Activated CD4-positive, alpha-beta memory T cell treated with anti-CD3 and anti-CD28 coated beads, Interleukin-2, amount 10 ng/mL, durations not matched to agents 7 days and 5 days (primary cell): ENCODE measurements around the gene CCDC134. TPM values are rescaled to one million over a fixed set of nuclear protein-coding genes. Genes with fewer than 3 reads are reported as not detected.
A peak's percentile ranks its signal among the peaks of the same experiment; 100 is the strongest.

Source experiments
- CTCF ChIA-PET: fragments of 350-600 bp; sonication (Branson Sonifier 250); formaldehyde crosslinking; loops from one replicate; lab custom pipeline; 2021; ENCODE audit warnings: antibody characterized with exemption, inconsistent platforms; lab: Charles Lee
- POLR2A ChIA-PET: fragments of 350-600 bp; sonication (Branson Sonifier 250); formaldehyde crosslinking; loops from one replicate; lab custom pipeline; 2021; ENCODE audit warnings: antibody characterized with exemption; lab: Charles Lee
- DNase-seq: peaks from one replicate; pipeline ENCODE4 v3.0.0-alpha.2; 2020
- H3K27ac Mint-ChIP-seq: one replicate; pipeline ENCODE4 v1.8.0; 2021; ENCODE audit warnings: mild to moderate bottlenecking, mixed read lengths
- H3K27me3 Mint-ChIP-seq: one replicate; pipeline ENCODE4 v1.8.0; 2021; ENCODE audit warnings: mixed read lengths
- H3K36me3 Mint-ChIP-seq: one replicate; pipeline ENCODE4 v1.8.0; 2021; ENCODE audit warnings: low read depth, mixed read lengths
- H3K4me1 Mint-ChIP-seq: one replicate; pipeline ENCODE4 v1.8.0; 2021; ENCODE audit warnings: mixed read lengths
- H3K4me3 Mint-ChIP-seq: one replicate; pipeline ENCODE4 v1.8.0; 2021; ENCODE audit warnings: mild to moderate bottlenecking, mixed read lengths
- H3K9me3 Mint-ChIP-seq: one replicate; pipeline ENCODE4 v1.8.0; 2021; ENCODE audit warnings: mixed read lengths
- total RNA-seq, 2 experiments: library from RNA; stranded (reverse); gene quantifications; one replicate each; pipeline ENCODE4 v1.2.3, GENCODE V29; 2021

CCDC134 gene
- total RNA-seq, result 10 to 100 TPM; 17.9 to 20.3 TPM

DNA sequence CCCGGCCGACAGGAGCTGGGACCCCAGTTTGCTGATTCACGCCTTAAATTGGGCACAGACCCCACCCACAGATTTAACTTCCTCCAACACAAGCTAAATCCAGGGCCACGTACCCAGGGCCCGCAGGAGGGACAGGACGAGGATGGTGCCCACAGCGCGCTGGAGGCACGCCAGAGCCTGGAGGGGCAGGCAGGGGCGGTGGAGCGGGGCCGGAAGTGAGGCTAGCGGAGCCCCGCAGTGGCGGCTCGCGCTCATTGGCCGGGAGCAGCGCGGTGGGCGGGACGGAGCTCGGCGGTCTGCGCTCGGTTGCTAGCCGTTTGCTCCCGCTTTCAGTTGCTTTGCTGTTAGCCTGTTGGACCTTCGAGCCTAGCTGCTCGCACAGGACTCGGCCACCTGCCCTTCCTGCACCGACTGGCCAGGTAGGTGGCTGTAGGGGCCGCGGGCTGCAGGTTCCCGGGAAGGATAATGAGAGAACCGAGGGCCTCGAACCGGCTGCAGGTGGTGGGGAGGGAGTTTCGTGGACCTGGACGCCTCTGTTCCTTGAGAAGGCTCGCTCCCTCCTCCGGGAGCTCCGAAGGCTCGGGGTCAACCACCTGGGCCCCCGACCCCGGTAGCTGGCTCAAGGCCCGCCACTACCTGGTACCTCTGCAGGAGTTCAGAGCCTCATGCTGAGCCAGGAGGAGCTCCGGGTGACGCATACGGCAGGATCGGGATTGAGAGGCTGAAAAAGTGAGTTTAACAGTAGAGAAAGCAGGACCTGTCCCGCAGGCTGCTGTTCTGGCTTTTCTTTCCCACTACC is at the start of gene CCDC134:
TSS of gene CCDC134 (plus strand) at position 332 of the 799 bp plus-strand sequence. CDS start 8,212 bp downstream, outside the sequence.
- Mint-ChIP-seq H3K4me3 (peak within 1 kb of the TSS; percentile 91), H3K27me3 (no peaks in the 10 kb centered on the region), H3K27ac (peak within 1 kb of the TSS; percentile 90), H3K9me3 (no peaks in the 10 kb centered on the region), H3K36me3 (peaks cover 35% of the 10 kb centered on the region), H3K4me1 (peaks cover 44% of the 10 kb centered on the region)
- POLR2A ChIA-PET, result interaction anchor here (0.6 to 8.4 kb wide), 43 partner anchors 8 to 814 kb away, joined by 3 to 366 read pairs (median 7); partner anchors contain the start of genes CENPM, DESI1, MEI1 and NDUFA6
- DNase-seq, result peak; percentile 93
- CTCF ChIA-PET, result interaction anchor here (0.9 to 5.0 kb wide), 16 partner anchors 9 to 146 kb away, joined by 3 to 53 read pairs (median 5); partner anchors contain the start of genes CENPM, MEI1 and SREBF2

DNA sequence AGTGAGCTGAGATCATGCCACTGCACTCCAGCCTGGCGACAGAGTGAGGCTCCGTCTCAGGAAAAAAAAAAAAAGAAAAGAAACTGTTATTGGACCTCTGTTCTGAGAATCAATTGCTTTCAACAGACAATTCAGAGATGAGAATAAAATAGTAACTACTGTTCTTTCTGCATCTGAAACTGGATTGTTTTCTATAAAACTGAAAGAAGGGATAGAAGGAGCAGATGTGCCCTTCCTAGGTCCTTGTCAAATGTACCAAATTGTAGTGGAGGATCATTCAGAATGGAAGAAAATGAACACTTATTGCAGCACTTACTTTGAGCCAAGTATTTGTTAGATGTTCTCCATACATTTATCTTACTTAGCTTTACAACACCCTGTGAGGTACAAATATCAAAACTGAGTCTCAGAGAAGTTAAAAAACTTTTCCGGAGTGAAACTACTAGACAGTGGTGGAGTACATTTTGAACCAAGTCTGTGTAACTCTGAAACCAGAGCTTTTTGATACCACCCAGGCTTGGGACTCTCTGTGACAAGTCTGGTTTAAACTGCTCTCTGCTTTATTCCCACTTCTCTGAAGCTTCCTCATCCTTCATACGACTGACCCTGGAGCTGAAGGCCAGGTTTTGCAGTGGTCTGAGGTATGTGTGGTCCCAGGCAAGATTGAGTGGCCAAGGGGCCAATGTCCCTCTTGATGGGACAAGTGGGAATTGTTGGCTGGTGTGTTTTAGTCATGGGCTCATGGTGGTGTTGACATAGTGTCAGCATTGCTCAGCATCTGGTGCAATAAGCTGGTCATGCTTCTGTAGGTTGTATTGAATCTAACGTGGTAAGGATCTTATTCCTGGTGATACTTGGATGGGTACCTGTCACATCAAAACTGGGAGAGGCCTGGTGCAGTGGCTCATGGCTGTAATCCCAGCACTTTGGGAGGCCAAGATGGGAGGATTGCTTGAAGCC is 48.2 kb upstream of the CCDC134 start:
- Mint-ChIP-seq H3K9me3 (no peaks in the 10 kb centered on the region), H3K4me1 (peaks cover 17% of the 10 kb centered on the region), H3K27ac (peak overlapping the region; percentile 78), H3K36me3 (no peaks in the 10 kb centered on the region), H3K4me3 (peak overlapping the region; percentile 33), H3K27me3 (peaks cover 7% of the 10 kb centered on the region)
- POLR2A ChIA-PET, result interaction anchor here (0.6 to 1.6 kb wide), 7 partner anchors 16 to 64 kb away, joined by 3 to 8 read pairs (median 5); partner anchors contain the start of genes CCDC134, MEI1 and SNU13
- CTCF ChIA-PET, result interaction anchor here (0.6 to 2.2 kb wide), 3 partner anchors 48 to 571 kb away, joined by 3 to 7 read pairs (median 4); partner anchors contain the start of gene CCDC134
- no peak for DNase-seq

DNA sequence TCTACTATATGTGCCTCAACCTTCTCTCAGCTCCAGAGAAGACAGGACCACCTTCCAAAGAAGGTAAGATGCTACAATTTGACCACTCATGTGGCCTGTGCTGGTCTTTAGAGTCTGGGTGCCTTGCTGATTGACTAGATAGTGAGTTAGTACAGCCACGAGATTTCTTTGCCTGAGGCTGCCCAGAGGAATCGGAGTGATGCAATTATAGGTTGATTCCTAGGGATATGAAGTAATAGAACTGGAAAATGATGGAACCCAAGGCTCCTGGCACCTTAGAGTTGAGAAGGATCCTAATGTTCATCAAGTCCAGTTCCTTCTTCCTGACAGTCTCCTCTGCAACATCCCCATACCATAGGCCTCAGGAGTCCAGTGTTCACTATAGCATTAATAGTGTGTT is 46.5 kb upstream of the CCDC134 start:
- Mint-ChIP-seq H3K27ac (no peak overlapping the region), H3K9me3 (no peaks in the 10 kb centered on the region), H3K4me3 (no peak overlapping the region), H3K27me3 (peaks cover 7% of the 10 kb centered on the region), H3K36me3 (no peaks in the 10 kb centered on the region), H3K4me1 (peaks cover 17% of the 10 kb centered on the region)
- no peak for DNase-seq
- CTCF ChIA-PET, result interaction anchor here (1.4 kb wide), 1 partner anchor 47 kb away, joined by 4 read pairs; the partner anchor contains the start of gene CCDC134
- POLR2A ChIA-PET, result interaction anchor here (1.1 kb wide), 2 partner anchors 13 to 27 kb away, joined by 3 read pairs; no protein-coding TSS in a partner anchor

DNA sequence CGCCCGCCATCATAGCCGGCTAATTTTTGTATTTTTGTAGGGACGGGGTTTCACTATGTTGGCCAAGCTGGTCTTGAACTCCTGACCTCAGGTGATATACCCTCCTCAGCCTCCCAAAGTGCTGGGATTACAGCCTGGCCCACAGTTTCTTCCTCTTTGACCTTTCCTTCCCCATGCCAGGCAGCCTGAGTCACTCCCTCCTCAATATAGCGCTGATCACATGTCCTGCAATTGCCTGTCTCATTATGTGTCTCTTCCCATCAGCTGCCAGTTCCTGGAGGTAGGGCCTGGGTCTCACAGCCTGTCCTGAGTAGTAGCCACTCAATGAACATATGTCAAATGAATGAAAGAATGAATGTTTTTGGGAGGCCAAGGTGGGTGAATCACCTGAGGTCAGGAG is 43.0 kb upstream of the CCDC134 start:
- Mint-ChIP-seq H3K27ac (no peak overlapping the region), H3K27me3 (no peaks in the 10 kb centered on the region), H3K9me3 (no peaks in the 10 kb centered on the region), H3K4me1 (peaks cover 6% of the 10 kb centered on the region), H3K4me3 (no peak overlapping the region), H3K36me3 (no peaks in the 10 kb centered on the region)
- CTCF ChIA-PET, result no interaction called here
- POLR2A ChIA-PET, result interaction anchor here (1.3 kb wide), 1 partner anchor 23 kb away, joined by 3 read pairs; no protein-coding TSS in a partner anchor
- no peak for DNase-seq

DNA sequence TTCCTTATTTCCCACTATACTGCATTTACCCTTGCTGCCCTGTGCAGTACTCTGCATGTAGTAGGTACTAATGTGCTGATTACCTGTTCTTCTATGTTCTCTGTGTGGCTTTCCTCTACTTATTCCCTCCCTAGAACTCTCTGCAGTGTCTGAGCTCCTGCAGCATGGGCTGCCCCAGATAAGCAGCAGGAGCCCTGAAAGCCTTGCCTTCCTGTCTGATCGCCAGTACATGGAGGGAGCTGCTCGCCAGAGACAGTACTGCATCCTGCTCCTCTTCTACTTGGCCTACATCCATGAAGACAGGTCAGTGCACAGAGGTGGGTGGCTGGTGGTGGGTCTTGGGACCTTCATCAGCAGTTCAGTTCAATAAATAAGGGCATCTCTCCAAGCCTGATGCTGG is 42.2 kb upstream of the CCDC134 start:
- Mint-ChIP-seq H3K4me3 (no peak overlapping the region), H3K36me3 (no peaks in the 10 kb centered on the region), H3K9me3 (no peaks in the 10 kb centered on the region), H3K4me1 (peaks cover 3% of the 10 kb centered on the region), H3K27me3 (no peaks in the 10 kb centered on the region), H3K27ac (no peak overlapping the region)
- DNase-seq, result no peak
- ChIA-PET POLR2A (interaction anchor here (1.3 kb wide), 1 partner anchor 22 kb away, joined by 3 read pairs; no protein-coding TSS in a partner anchor), CTCF (no interaction called here)

DNA sequence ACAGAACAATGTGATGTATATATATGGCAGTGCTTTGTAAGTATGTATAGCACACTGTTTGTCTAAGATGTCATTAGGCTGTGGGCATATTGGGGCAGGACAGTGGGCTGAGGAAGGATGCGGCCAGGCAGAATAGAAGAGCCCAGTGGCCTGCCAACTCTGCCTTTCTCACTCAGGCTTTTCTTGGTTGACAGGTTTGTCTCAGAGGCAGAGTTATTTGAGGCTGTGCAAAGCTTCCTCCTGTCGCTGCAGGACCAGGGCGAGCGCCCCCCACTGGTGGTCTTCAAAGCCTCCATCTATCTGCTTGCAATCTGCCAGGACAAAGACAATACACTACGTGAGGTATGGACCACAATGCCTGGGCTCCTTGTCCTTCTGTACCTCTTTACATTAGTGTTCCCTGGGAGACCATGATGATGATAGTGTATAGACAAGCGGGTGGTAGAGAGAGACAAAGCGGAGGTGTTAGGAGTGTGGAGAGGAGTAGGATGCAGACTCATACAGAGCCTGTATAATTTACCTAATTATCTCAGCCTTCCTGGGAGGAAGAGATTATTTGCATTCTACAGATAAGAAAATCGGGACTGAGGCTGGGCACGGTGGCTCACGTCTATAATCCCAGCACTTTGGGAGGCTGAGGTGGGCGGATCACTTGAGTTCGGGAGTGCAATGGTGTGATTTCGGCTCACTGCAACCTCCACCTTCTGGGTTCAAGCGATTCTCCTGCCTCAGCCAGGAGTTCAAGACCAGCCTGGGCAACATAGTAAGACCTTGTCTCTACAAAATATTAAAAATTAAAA is 37.3 kb upstream of the CCDC134 start:
- peak; percentile 41 for DNase-seq
- H3K4me3 Mint-ChIP-seq, result no peak overlapping the region
- peaks cover 4% of the 10 kb centered on the region for H3K4me1 Mint-ChIP-seq
- H3K9me3 Mint-ChIP-seq, result no peaks in the 10 kb centered on the region
- H3K27me3 Mint-ChIP-seq, result peaks cover 2% of the 10 kb centered on the region
- POLR2A ChIA-PET, result interaction anchor here (0.6 to 1.2 kb wide), 2 partner anchors 18 to 230 kb away, joined by 3 to 5 read pairs; no protein-coding TSS in a partner anchor
- CTCF ChIA-PET, result interaction anchor here (0.6 to 1.1 kb wide), 7 partner anchors 16 to 96 kb away, joined by 3 to 5 read pairs (median 3); partner anchors contain the start of gene MEI1
- H3K36me3 Mint-ChIP-seq, result no peaks in the 10 kb centered on the region
- no peak overlapping the region for H3K27ac Mint-ChIP-seq

DNA sequence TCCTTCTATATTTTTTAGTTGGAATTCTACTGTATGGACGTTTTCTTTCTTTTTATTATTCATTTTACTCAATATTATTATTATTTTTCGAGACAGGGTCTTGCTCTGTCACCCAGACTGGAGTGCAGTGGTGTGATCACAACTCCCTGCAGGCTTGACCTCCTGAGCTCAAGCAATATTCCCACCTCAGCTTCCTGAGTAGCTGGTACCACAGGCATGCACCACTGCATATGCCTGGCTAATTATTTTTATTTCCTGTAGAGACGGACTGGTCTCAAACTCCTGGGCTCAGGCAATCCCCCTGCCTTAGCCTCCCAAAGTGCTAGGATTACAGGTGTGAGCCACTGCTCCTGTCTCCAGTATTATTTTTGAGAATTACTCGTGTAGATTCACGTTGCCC is 34.0 kb upstream of the CCDC134 start:
- ChIA-PET POLR2A (interaction anchor here (1.4 to 1.5 kb wide), 2 partner anchors 13 to 16 kb away, joined by 3 read pairs; no protein-coding TSS in a partner anchor), CTCF (no interaction called here)
- no peak for DNase-seq
- Mint-ChIP-seq H3K36me3 (no peaks in the 10 kb centered on the region), H3K27ac (no peak overlapping the region), H3K27me3 (peaks cover 2% of the 10 kb centered on the region), H3K9me3 (no peaks in the 10 kb centered on the region), H3K4me1 (peaks cover 14% of the 10 kb centered on the region), H3K4me3 (no peak overlapping the region)

DNA sequence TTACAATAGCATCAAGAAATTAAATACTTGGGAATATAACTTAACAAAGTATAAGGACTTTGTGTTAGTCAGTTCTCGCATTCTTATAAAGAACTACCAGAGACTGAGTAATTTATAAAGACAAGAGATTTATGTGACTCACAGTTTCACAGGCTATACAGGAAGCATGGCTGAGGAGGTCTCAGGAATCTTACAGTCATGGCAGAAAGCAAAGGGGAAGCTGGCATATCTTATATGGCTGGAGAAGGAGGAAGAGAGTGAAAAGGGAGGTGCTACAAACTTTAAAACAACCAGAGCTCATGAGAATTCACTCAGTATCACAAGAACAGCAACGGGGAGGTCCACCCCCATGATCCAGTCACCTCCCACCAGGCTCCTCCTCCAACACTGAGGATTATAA is 32.0 kb upstream of the CCDC134 start:
- Mint-ChIP-seq H3K27ac (no peak overlapping the region), H3K27me3 (peaks cover 2% of the 10 kb centered on the region), H3K36me3 (no peaks in the 10 kb centered on the region), H3K4me3 (no peak overlapping the region), H3K9me3 (no peaks in the 10 kb centered on the region), H3K4me1 (peaks cover 18% of the 10 kb centered on the region)
- no peak for DNase-seq
- ChIA-PET POLR2A (interaction anchor here (0.6 to 2.4 kb wide), 3 partner anchors 13 to 32 kb away, joined by 3 to 25 read pairs (median 5); partner anchors contain the start of gene CCDC134), CTCF (interaction anchor here (1.3 to 1.4 kb wide), 2 partner anchors 22 to 89 kb away, joined by 3 to 7 read pairs; no protein-coding TSS in a partner anchor)

DNA sequence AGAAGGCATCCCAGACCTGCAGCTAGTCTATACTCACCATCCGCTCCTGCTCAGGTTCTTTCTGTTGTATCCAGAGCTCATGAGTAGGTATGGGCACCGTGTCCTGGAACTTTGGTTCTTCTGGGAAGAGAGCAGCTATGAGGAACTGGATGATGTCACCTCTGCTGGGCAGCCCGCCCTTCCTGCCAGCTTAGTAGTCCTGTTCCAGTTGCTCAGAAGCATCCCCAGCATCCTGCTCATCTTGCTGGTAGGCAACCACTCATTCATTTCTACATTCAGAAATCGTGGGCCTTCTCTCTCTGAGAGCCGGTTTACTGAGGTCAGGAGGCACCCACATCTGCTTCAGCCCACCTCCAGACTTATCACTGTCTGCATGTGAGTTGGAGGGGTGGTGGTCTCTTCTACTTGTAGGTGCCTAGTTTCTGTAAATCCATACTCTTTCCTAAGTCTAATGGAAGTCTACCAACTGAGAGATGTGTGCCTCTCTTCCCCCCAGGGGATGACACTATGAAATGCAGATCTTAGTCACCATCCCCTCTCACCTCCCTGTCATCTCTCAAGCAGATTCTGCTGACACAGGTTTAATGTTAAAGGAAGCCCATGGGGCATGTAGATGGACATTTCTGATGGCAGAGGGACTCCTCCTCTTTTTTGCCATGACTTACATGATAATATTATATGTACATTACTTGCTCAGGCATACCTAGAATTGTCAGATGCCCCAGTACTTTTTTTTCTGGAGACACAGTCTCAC is 29.6 kb upstream of the CCDC134 start:
- ChIA-PET POLR2A (interaction anchor here (1.0 to 1.5 kb wide), 3 partner anchors 11 to 62 kb away, joined by 3 to 16 read pairs (median 9); partner anchors contain the start of genes CCDC134 and SREBF2), CTCF (interaction anchor here (0.7 to 1.9 kb wide), 3 partner anchors 10 to 73 kb away, joined by 3 to 7 read pairs (median 3); no protein-coding TSS in a partner anchor)
- Mint-ChIP-seq H3K4me3 (no peak overlapping the region), H3K27ac (no peak overlapping the region), H3K9me3 (no peaks in the 10 kb centered on the region), H3K27me3 (no peaks in the 10 kb centered on the region), H3K36me3 (no peaks in the 10 kb centered on the region), H3K4me1 (peaks cover 18% of the 10 kb centered on the region)
- DNase-seq, result no peak

DNA sequence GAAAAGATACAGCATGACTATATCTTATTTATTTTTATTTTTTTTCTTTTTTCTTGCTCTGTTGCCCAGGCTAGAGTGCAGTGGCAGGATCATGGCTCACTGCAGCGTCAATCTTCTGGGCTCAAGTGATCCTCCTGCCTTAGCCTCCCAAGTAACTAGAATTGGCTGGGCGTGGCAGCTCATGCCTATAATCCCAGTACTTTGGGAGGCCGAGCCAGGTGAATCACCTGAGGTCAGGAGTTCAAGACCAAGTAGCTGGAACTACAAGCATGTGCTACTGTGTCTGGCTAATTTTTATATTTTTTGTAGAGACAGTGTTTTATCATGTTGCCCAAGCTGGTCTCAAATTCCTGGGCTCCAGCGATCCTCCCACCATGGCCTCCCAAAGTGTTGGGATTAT is 28.3 kb upstream of the CCDC134 start:
- CTCF ChIA-PET, result interaction anchor here (2.2 kb wide), 1 partner anchor 26 kb away, joined by 9 read pairs; no protein-coding TSS in a partner anchor
- H3K36me3 Mint-ChIP-seq, result no peaks in the 10 kb centered on the region
- no peaks in the 10 kb centered on the region for H3K9me3 Mint-ChIP-seq
- peaks cover 18% of the 10 kb centered on the region for H3K4me1 Mint-ChIP-seq
- DNase-seq, result no peak
- no peak overlapping the region for H3K4me3 Mint-ChIP-seq
- H3K27ac Mint-ChIP-seq, result no peak overlapping the region
- POLR2A ChIA-PET, result interaction anchor here (1.4 to 1.5 kb wide), 3 partner anchors 9 to 29 kb away, joined by 3 to 12 read pairs (median 7); partner anchors contain the start of gene CCDC134
- H3K27me3 Mint-ChIP-seq, result no peaks in the 10 kb centered on the region
